GM18508 (cell line): ENCODE results near the gene HDAC9.

ENCODE experiments used
- ATAC-seq: cut with Tn5 transposase; IDR thresholded peaks from one replicate; pipeline ENCODE4 v1.9.1; 2021; ENCODE audit warnings: moderate number of reproducible peaks; ENCODE audit not compliant: insufficient read depth, unreplicated experiment

The HDAC9 gene

GRCh38 chr7:18768256-18768655, 272.7 kb downstream of the HDAC9 start:
- no peak for ATAC-seq

GRCh38 chr7:18770154-18770811, 274.7 kb downstream of the HDAC9 start:
- ATAC-seq, result no peak

GRCh38 chr7:18770822-18771221, 275.3 kb downstream of the HDAC9 start:
- ATAC-seq, result no peak

GRCh38 chr7:18771834-18772566, 276.5 kb downstream of the HDAC9 start:
- ATAC-seq, result no peak

- ATAC-seq, result no peak
These were observed 277.0 kb downstream of the HDAC9 start for GRCh38 chr7:18772567-18772965.

GRCh38 chr7:18777314-18777713, 281.8 kb downstream of the HDAC9 start:
- no peak for ATAC-seq

- ATAC-seq, result no peak
These were observed 283.0 kb downstream of the HDAC9 start for GRCh38 chr7:18778594-18778993.

GRCh38 chr7:18780266-18780665, 284.7 kb downstream of the HDAC9 start:
- ATAC-seq, result no peak

GRCh38 chr7:18780938-18781337, 285.4 kb downstream of the HDAC9 start:
- no peak for ATAC-seq

- ATAC-seq, result no peak
These were observed 290.7 kb downstream of the HDAC9 start for GRCh38 chr7:18786196-18786727.

- ATAC-seq, result no peak
These were observed 291.2 kb downstream of the HDAC9 start for GRCh38 chr7:18786796-18787195.

- ATAC-seq, result no peak
These were observed 292.5 kb downstream of the HDAC9 start for GRCh38 chr7:18788026-18788425.

GRCh38 chr7:18792871-18793595, 297.5 kb downstream of the HDAC9 start:
- ATAC-seq, result no peak

GRCh38 chr7:18796216-18796615, 300.7 kb downstream of the HDAC9 start:
- no peak for ATAC-seq

GRCh38 chr7:18798088-18798906, 302.7 kb downstream of the HDAC9 start:
- ATAC-seq, result no peak

GRCh38 chr7:18799899-18800298, 304.4 kb downstream of the HDAC9 start:
- no peak for ATAC-seq

- ATAC-seq, result no peak
These were observed 308.4 kb downstream of the HDAC9 start for GRCh38 chr7:18803923-18804322.

- ATAC-seq, result no peak
These were observed 310.6 kb downstream of the HDAC9 start for GRCh38 chr7:18806177-18806576.

GRCh38 chr7:18808026-18808425, 312.5 kb downstream of the HDAC9 start:
- no peak for ATAC-seq

- no peak for ATAC-seq
These were observed 319.9 kb downstream of the HDAC9 start for GRCh38 chr7:18815261-18815960.
